GM12873 (cell line): ENCODE measurements around the gene PDZRN4.

Source experiments
- CTCF ChIP-seq: IDR thresholded peaks from 2 replicates; pipeline ENCODE4 v1.5.1; 2012; ENCODE audit warnings: low read depth, mild to moderate bottlenecking, moderate library complexity, low read length, control low read depth; ENCODE audit not compliant: insufficient read depth; ENCODE audit errors: missing control alignments

Gene PDZRN4

GRCh38 chr12:41202051-41202450 lies 13.9 kb downstream of the PDZRN4 start:
- no peak for TF ChIP-seq CTCF

GRCh38 chr12:41205070-41205709 lies 17.1 kb downstream of the PDZRN4 start:
- TF ChIP-seq CTCF, result no peak

GRCh38 chr12:41206298-41206697 lies 18.2 kb downstream of the PDZRN4 start:
- TF ChIP-seq CTCF, result no peak

- no peak for TF ChIP-seq CTCF
These were observed 23.3 kb downstream of the PDZRN4 start for GRCh38 chr12:41211448-41211847.

GRCh38 chr12:41212625-41213024 lies 24.5 kb downstream of the PDZRN4 start:
- no peak for TF ChIP-seq CTCF

GRCh38 chr12:41213107-41213506 lies 25.0 kb downstream of the PDZRN4 start:
- no peak for TF ChIP-seq CTCF

GRCh38 chr12:41213648-41214047 lies 25.5 kb downstream of the PDZRN4 start:
- TF ChIP-seq CTCF, result no peak
